LNCAP (cell line): ENCODE measurements around the gene SMIM5.

ENCODE experiments used
- TF ChIP-seq, protein P1 (sequence below): fragments of 450-650 bp; IDR thresholded peaks from 2 replicates; pipeline ENCODE4 v1.5.1; 2017; ENCODE audit warnings: mild to moderate bottlenecking

The SMIM5 gene

DNA sequence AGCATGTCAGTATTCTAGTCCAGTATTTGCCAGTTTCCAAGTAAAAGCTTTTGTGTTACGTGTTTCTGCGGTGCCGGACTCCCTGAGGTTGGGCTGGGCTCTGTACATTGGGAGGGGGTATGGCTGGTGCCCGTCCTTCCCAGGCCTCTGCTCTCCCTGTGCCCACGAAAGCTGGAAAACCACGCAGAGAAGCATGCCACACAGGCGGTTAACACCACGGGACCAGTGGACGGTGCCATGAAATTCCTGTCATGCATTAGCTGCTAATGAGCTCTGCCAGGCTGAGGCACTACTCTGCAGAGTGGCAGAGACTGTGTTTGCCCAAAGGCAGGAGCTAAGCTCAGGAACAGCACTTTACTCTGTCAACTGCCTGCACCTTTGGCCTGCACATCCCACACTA is 8.1 kb downstream of the SMIM5 start:
- TF ChIP-seq, protein P1, sequence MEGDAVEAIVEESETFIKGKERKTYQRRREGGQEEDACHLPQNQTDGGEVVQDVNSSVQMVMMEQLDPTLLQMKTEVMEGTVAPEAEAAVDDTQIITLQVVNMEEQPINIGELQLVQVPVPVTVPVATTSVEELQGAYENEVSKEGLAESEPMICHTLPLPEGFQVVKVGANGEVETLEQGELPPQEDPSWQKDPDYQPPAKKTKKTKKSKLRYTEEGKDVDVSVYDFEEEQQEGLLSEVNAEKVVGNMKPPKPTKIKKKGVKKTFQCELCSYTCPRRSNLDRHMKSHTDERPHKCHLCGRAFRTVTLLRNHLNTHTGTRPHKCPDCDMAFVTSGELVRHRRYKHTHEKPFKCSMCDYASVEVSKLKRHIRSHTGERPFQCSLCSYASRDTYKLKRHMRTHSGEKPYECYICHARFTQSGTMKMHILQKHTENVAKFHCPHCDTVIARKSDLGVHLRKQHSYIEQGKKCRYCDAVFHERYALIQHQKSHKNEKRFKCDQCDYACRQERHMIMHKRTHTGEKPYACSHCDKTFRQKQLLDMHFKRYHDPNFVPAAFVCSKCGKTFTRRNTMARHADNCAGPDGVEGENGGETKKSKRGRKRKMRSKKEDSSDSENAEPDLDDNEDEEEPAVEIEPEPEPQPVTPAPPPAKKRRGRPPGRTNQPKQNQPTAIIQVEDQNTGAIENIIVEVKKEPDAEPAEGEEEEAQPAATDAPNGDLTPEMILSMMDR: no peak

DNA sequence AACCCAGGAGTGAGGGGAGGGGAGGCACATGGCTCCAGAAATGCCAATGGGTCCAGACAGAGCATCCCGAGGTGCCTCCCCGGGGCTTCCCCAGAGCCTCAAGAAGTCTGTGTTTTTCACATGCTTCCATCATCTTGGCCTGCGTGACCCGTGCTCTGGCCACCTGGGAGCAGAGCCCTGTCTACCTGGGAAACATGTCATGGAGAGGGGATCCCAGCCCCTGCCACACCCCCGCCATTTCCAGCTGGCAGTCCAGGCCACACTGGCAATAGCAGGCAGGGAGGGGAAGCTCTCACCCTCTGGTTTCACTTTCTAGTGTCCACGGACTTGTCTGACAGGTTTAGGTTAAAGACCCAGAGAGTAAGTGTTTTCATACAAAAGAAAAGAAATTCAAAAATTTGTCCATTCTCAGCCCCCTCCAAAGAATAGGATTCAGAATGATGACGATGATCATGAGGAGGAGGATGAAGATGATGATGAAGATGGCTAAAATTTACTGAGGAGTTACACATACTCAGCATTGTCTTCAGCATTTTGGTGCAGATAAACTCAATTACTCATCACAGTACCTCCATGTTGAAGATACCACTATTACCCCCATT is 9.0 kb downstream of the SMIM5 start:
- TF ChIP-seq, protein P1: no peak

DNA sequence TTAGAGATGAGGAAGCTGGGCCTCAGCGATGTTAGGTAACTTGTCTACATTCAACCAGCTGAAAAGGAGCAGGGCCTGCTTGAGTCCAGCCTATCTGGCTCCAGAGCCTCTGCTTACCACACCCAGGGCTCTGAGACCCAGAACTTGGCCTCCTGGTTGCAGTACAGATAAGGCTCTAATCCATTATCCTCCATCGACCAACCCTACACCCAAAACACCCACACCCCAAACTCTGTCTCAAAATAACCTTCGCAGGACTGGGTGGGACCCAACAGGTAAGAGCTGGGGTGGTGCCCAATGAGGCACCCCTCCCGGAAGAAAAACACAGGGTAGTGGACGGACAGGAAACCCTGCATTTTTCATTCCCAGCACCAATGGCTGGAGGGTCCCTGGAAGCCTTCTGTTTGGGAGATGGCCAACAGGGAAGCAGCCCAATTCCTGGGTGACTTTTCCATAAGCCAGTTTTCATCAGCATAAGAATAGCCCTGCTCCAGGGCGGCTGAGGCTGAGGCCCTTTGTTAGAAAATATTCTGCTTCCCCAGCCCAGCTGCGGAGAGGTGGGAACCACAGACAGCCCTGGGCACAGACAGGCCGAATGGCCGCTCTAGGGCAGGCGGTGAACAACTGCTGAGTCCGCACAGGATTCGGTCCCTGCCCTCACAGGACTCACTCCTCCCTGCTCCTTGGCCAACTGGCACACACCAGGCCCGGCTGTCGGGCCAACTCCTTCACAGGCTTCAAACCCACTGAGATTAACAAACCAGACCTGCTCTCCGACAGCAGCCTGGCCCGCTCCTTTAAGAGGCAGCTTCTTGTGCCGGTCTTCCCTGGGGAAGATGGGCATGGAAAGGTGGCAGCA is 9.8 kb downstream of the SMIM5 start:
- TF ChIP-seq, protein P1: no peak

GRCh38 chr17:75643643-75644017 is 10.4 kb downstream of the SMIM5 start:
- TF ChIP-seq, protein P1: no peak

- TF ChIP-seq, protein P1: no peak
These were observed 12.3 kb downstream of the SMIM5 start for GRCh38 chr17:75645501-75645888.

GRCh38 chr17:75645889-75646637 is 12.8 kb downstream of the SMIM5 start:
- TF ChIP-seq, protein P1: no peak

GRCh38 chr17:75646638-75646992 is 13.4 kb downstream of the SMIM5 start:
- TF ChIP-seq, protein P1: no peak
